CD4-positive, alpha-beta memory T cell (primary cell): ENCODE data around the gene PPM1N. TPM values are rescaled to one million over a fixed set of nuclear protein-coding genes. Genes with fewer than 3 reads are reported as not detected.

Source experiments
- CTCF ChIA-PET: fragments of 350-600 bp; sonication (Branson Sonifier 250); formaldehyde crosslinking; loops from one replicate; lab custom pipeline; 2021; ENCODE audit warnings: inconsistent platforms; ENCODE audit not compliant: partially characterized antibody; lab: Charles Lee
- POLR2A ChIA-PET: fragments of 350-600 bp; sonication (Branson Sonifier 250); formaldehyde crosslinking; loops from one replicate; lab custom pipeline; 2021; ENCODE audit not compliant: partially characterized antibody; lab: Charles Lee
- DNase-seq, 5 donors: peaks; one replicate each; pipeline versions ENCODE4 v3.0.0 to v3.0.0-alpha.2; 2020 to 2022; ENCODE audit warnings: mixed read lengths in 1 of 5
- H3K27ac ChIP-seq: one replicate; pipeline ENCODE4 v1.7.0; 2013; ENCODE audit warnings: low read depth, low read length
- H3K27me3 ChIP-seq: 2 replicates; pipeline ENCODE4 v1.7.0; 2013; ENCODE audit warnings: mild to moderate bottlenecking, low read length, moderate library complexity; ENCODE audit not compliant: insufficient read depth
- H3K36me3 ChIP-seq: 2 replicates; pipeline ENCODE4 v1.7.0; 2013; ENCODE audit warnings: mild to moderate bottlenecking, low read length, moderate library complexity; ENCODE audit not compliant: insufficient read depth
- H3K4me1 ChIP-seq: 2 replicates; pipeline ENCODE4 v1.7.0; 2013; ENCODE audit warnings: mild to moderate bottlenecking, low read length, moderate library complexity; ENCODE audit not compliant: insufficient read depth
- H3K4me3 ChIP-seq, 2 donors: one replicate each; pipeline ENCODE4 v1.7.0; 2013; ENCODE audit warnings: low read length in 2 of 2, mild to moderate bottlenecking in 1 of 2
- H3K9me3 ChIP-seq, 2 donors: one replicate each; pipeline ENCODE4 v1.7.0; 2013; ENCODE audit warnings: low read length in 2 of 2, control low read depth in 1 of 2; ENCODE audit not compliant: control insufficient read depth in 1 of 2
- H3K27ac Mint-ChIP-seq, 7 donors: one replicate each; pipeline ENCODE4 v1.8.0; 2020 to 2021; ENCODE audit warnings: mixed read lengths in 7 of 7, mild to moderate bottlenecking in 6 of 7, inconsistent platforms in 3 of 7, moderate library complexity in 3 of 7
- H3K27me3 Mint-ChIP-seq, 2 donors: one replicate each; pipeline ENCODE4 v1.8.0; 2020 to 2021; ENCODE audit warnings: mixed read lengths in 2 of 2
- H3K36me3 Mint-ChIP-seq, 2 donors: one replicate each; pipeline ENCODE4 v1.8.0; 2020 to 2021; ENCODE audit warnings: mixed read lengths in 2 of 2, inconsistent platforms in 1 of 2, mild to moderate bottlenecking in 1 of 2
- H3K4me1 Mint-ChIP-seq, 4 donors: one replicate each; pipeline ENCODE4 v1.8.0; 2020 to 2021; ENCODE audit warnings: mixed read lengths in 4 of 4, mild to moderate bottlenecking in 1 of 4
- H3K4me3 Mint-ChIP-seq, 8 donors: one replicate each; pipeline ENCODE4 v1.8.0; 2020 to 2021; ENCODE audit warnings: mixed read lengths in 8 of 8, mild to moderate bottlenecking in 7 of 8, moderate library complexity in 6 of 8, inconsistent platforms in 3 of 8
- H3K9me3 Mint-ChIP-seq, 8 donors: one replicate each; pipeline ENCODE4 v1.8.0; 2020 to 2021; ENCODE audit warnings: mixed read lengths in 8 of 8, mild to moderate bottlenecking in 5 of 8, inconsistent platforms in 3 of 8, moderate library complexity in 1 of 8
- intact Hi-C: fragments of 100-400 bp; cut with micrococcal nuclease; formaldehyde crosslinking; loops from one replicate; pipeline ENCODE4 v1.15.1; 2023
- polyA plus RNA-seq, 2 donors: library from polyadenylated mRNA; unstranded; fragments of 300-500 nt; fragmentation: Illumina TruSeq; gene quantifications; one replicate each; pipeline ENCODE4 v1.2.3, GENCODE V29; 2021
- total RNA-seq, 2 experiments: library from RNA; stranded (reverse); gene quantifications; one replicate each; pipeline ENCODE4 v1.2.3, GENCODE V29; 2021

PPM1N gene
- 1 to 10 TPM; 5.8 to 7.9 TPM for total RNA-seq
- 1 to 10 TPM; 3.7 to 4.0 TPM for polyA plus RNA-seq

GRCh38 chr19:45498411-45499195, at the start of gene PPM1N:
Gene PPM1N (plus strand): TSS chr19:45498443. CDS start chr19:45498473, 30 bp downstream.
- no peak within 1 kb of the TSS for H3K27ac ChIP-seq
- H3K4me3 ChIP-seq: peak within 1 kb of the TSS; percentile 6 to 53
- peak; percentile 53 to 66 (median 63) for DNase-seq
- peaks cover 0 to 3% of the 10 kb centered on the region in 2 donors for H3K27me3 Mint-ChIP-seq
- intact Hi-C loops: loop anchor here (2.0 kb wide), 1 partner anchor 86 kb away; the partner anchor contains the start of gene OPA3
- POLR2A ChIA-PET: interaction anchor here (1.1 to 2.8 kb wide), 6 partner anchors 7 to 86 kb away, joined by 3 to 14 read pairs (median 6); partner anchors contain the start of genes FOSB, OPA3 and VASP
- H3K36me3 ChIP-seq: no peaks in the 10 kb centered on the region
- H3K27ac Mint-ChIP-seq: peak within 1 kb of the TSS; percentile 79 to 91 (median 89)
- peak within 1 kb of the TSS; percentile 75 to 92 (median 85) for H3K4me3 Mint-ChIP-seq
- H3K9me3 ChIP-seq: no peaks in the 10 kb centered on the region
- H3K27me3 ChIP-seq: no peaks in the 10 kb centered on the region
- peaks cover 23 to 60% (median 36%) of the 10 kb centered on the region in 4 donors for H3K4me1 Mint-ChIP-seq
- peaks cover 4 to 7% of the 10 kb centered on the region in 2 donors for H3K36me3 Mint-ChIP-seq
- peaks cover 37% of the 10 kb centered on the region for H3K4me1 ChIP-seq
- CTCF ChIA-PET: interaction anchor here (0.7 to 6.5 kb wide), 5 partner anchors 13 to 70 kb away, joined by 3 to 52 read pairs (median 5); no protein-coding TSS in a partner anchor
- peaks cover 0 to 2% (median 0%) of the 10 kb centered on the region in 8 donors for H3K9me3 Mint-ChIP-seq

DNA sequence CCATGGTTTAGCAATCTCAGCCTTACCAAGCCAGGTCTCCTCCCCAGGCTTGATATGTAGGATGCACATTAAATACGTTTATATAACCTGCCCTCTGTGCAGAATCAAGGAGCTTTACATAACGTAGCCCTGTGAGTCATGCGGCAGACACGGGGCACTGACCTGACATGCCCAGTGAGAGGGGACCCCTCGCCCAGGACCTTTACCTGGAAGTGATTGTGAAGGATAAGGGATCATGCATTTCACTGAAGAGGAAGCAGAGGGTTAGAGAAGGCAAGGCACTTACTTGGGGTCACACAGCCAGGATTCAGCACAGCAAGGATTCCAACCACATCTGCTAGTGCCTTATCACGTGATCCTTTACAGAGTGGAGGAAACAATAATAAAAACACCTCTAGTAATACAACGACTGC, 49.4 kb upstream of the PPM1N start:
- no peaks in the 10 kb centered on the region for H3K9me3 ChIP-seq
- peak overlapping the region; percentile 73 to 96 (median 80) for H3K4me3 Mint-ChIP-seq
- peaks cover 0 to 2% (median 0%) of the 10 kb centered on the region in 8 donors for H3K9me3 Mint-ChIP-seq
- ChIA-PET POLR2A (interaction anchor here (1.3 to 15.5 kb wide), 4 partner anchors 9 to 30 kb away, joined by 5 to 240 read pairs (median 23); partner anchors contain the start of gene FOSB), CTCF (interaction anchor here (1.8 to 6.4 kb wide), 4 partner anchors 9 to 37 kb away, joined by 11 to 72 read pairs (median 28); partner anchors contain the start of gene FOSB)
- peaks cover 51% of the 10 kb centered on the region for H3K4me1 ChIP-seq
- H3K36me3 Mint-ChIP-seq: peaks cover 0 to 30% of the 10 kb centered on the region in 2 donors
- peaks cover 35 to 80% (median 56%) of the 10 kb centered on the region in 4 donors for H3K4me1 Mint-ChIP-seq
- intact Hi-C loops: no loop called here
- peak overlapping the region; percentile 91 to 100 (median 95) for H3K27ac Mint-ChIP-seq
- no peaks in the 10 kb centered on the region for H3K36me3 ChIP-seq
- peak overlapping the region; percentile 99 for H3K27ac ChIP-seq
- H3K27me3 ChIP-seq: no peaks in the 10 kb centered on the region
- peak in 1 of 5 donors; percentile 61 for DNase-seq
- H3K4me3 ChIP-seq: no peak overlapping the region
- peaks cover 0 to 4% of the 10 kb centered on the region in 2 donors for H3K27me3 Mint-ChIP-seq

DNA sequence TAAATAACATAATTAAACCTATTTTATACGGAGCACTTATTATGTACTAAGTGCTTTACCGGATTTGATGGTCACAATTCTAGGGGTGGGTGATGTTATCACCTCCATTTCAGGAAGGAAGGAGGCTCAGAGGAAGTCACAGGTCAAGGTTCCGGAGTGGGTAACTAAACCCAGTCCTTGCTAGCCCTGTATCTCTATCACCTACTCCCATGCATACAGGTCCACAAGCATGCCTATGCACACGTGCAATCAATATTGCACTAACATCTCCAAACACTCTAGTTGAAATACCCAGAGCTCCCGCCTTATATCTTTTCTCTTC, 48.3 kb upstream of the PPM1N start:
- Histone ChIP-seq H3K4me3 (peak overlapping the region; percentile 45 to 50), H3K27me3 (no peaks in the 10 kb centered on the region), H3K27ac (peak overlapping the region; percentile 99), H3K4me1 (peaks cover 42% of the 10 kb centered on the region), H3K36me3 (no peaks in the 10 kb centered on the region), H3K9me3 (no peaks in the 10 kb centered on the region)
- intact Hi-C loops: loop anchor here (1.0 kb wide), 1 partner anchor 28 kb away; no protein-coding TSS in a partner anchor
- ChIA-PET CTCF (interaction anchor here (0.6 to 6.4 kb wide), 5 partner anchors 10 to 454 kb away, joined by 3 to 72 read pairs (median 19); partner anchors contain the start of gene FOSB), POLR2A (interaction anchor here (1.0 to 15.5 kb wide), 6 partner anchors 10 to 343 kb away, joined by 3 to 240 read pairs (median 14); partner anchors contain the start of genes DMWD and FOSB)
- H3K4me1 Mint-ChIP-seq: peaks cover 36 to 75% (median 49%) of the 10 kb centered on the region in 4 donors
- H3K27ac Mint-ChIP-seq: peak overlapping the region; percentile 99 to 100 (median 100)
- H3K9me3 Mint-ChIP-seq: peaks cover 0 to 2% (median 0%) of the 10 kb centered on the region in 8 donors
- peaks cover 0 to 4% of the 10 kb centered on the region in 2 donors for H3K27me3 Mint-ChIP-seq
- peak in 3 of 5 donors; percentile 61 to 69 (median 64) for DNase-seq
- peaks cover 0 to 30% of the 10 kb centered on the region in 2 donors for H3K36me3 Mint-ChIP-seq
- H3K4me3 Mint-ChIP-seq: peak overlapping the region; percentile 93 to 97 (median 96)

DNA sequence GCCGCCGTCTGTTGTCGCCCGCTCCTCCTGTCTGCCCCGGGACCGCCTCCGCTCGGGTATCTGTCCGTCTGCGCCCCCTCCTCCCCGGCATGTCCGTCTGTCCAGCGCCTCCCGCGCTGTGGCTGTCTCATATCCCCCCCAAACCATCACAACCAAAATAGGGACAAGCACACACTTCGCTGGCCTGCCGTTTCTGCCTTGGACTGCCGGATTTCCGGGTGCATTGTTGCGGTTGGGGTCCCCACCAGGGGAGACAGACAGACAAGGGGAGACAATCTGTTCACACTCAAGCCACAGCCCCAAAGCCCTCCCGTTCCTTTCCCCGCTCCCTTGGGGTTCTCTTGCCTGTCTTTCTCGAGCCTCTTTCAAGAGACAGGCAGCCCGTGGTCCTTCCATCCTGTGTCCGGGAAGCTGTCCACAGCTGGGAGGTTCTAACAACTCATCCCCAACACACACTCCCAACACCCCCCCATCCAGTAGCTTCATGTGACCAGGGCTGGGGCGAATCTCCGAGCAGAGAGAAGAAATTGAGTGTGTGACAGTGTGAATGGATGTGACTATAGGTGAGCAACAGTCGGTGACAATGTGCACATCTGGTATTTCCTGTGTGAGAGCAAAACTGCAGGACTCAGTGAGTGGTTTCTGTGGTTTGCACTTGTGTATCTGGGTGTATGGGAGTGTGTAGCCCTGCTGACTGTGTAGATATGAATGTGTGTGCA, 47.0 kb upstream of the PPM1N start:
- intact Hi-C loops: loop anchor here (1.0 kb wide), 1 partner anchor 16 kb away; the partner anchor contains the start of gene FOSB
- peak overlapping the region; percentile 99 for H3K27ac ChIP-seq
- Mint-ChIP-seq H3K27ac (peak overlapping the region; percentile 99 to 100 (median 100)), H3K4me3 (peak overlapping the region; percentile 87 to 94 (median 92)), H3K27me3 (peaks cover 0 to 4% of the 10 kb centered on the region in 2 donors), H3K36me3 (peaks cover 0 to 24% of the 10 kb centered on the region in 2 donors), H3K4me1 (peaks cover 37 to 75% (median 49%) of the 10 kb centered on the region in 4 donors), H3K9me3 (peaks cover 0 to 2% (median 0%) of the 10 kb centered on the region in 8 donors)
- ChIA-PET POLR2A (interaction anchor here (1.0 to 15.5 kb wide), 4 partner anchors 10 to 27 kb away, joined by 3 to 240 read pairs (median 6); partner anchors contain the start of gene FOSB), CTCF (interaction anchor here (0.9 to 1.2 kb wide), 2 partner anchors 12 to 28 kb away, joined by 3 to 5 read pairs; no protein-coding TSS in a partner anchor)
- peak overlapping the region; percentile 40 to 68 for H3K4me3 ChIP-seq
- no peaks in the 10 kb centered on the region for H3K9me3 ChIP-seq
- H3K36me3 ChIP-seq: no peaks in the 10 kb centered on the region
- peak; percentile 72 to 86 (median 79) for DNase-seq
- H3K4me1 ChIP-seq: peaks cover 50% of the 10 kb centered on the region
- H3K27me3 ChIP-seq: no peaks in the 10 kb centered on the region

- Histone ChIP-seq H3K4me1 (peaks cover 53% of the 10 kb centered on the region), H3K36me3 (no peaks in the 10 kb centered on the region), H3K27ac (peak overlapping the region; percentile 99), H3K9me3 (no peaks in the 10 kb centered on the region), H3K4me3 (no peak overlapping the region), H3K27me3 (no peaks in the 10 kb centered on the region)
- H3K36me3 Mint-ChIP-seq: peaks cover 0 to 21% of the 10 kb centered on the region in 2 donors
- CTCF ChIA-PET: interaction anchor here (0.9 to 1.2 kb wide), 2 partner anchors 12 to 27 kb away, joined by 3 to 5 read pairs; no protein-coding TSS in a partner anchor
- peaks cover 36 to 77% (median 48%) of the 10 kb centered on the region in 4 donors for H3K4me1 Mint-ChIP-seq
- H3K9me3 Mint-ChIP-seq: peaks cover 0 to 2% (median 0%) of the 10 kb centered on the region in 8 donors
- H3K27me3 Mint-ChIP-seq: peaks cover 0 to 4% of the 10 kb centered on the region in 2 donors
- peak in 1 of 5 donors; percentile 47 for DNase-seq
- H3K27ac Mint-ChIP-seq: peak overlapping the region; percentile 99 to 100 (median 100)
- H3K4me3 Mint-ChIP-seq: peak overlapping the region; percentile 87 to 94 (median 92)
- intact Hi-C loops: loop anchor here (1.0 kb wide), 1 partner anchor 15 kb away; the partner anchor contains the start of gene FOSB
- POLR2A ChIA-PET: interaction anchor here (1.0 to 15.5 kb wide), 5 partner anchors 9 to 26 kb away, joined by 3 to 240 read pairs (median 5); partner anchors contain the start of gene FOSB
Measured at GRCh38 chr19:45451850-45452387, 46.3 kb upstream of the PPM1N start.
